Dendritic cell treated with granulocyte-macrophage colony-stimulating factor and Interleukin-4, amounts not matched to agents 40 ng/mL and 50 ng/mL, for 4 days (primary cell): Measurements from ENCODE around the gene EHMT1.
A peak's percentile ranks its signal among the peaks of the same experiment; 100 is the strongest.

Experiments
- H3K27ac Mint-ChIP-seq: one replicate; pipeline ENCODE4 v1.8.0; 2022; ENCODE audit warnings: mild to moderate bottlenecking, mixed read lengths
- H3K27me3 Mint-ChIP-seq: one replicate; pipeline ENCODE4 v1.8.0; 2022; ENCODE audit warnings: mild to moderate bottlenecking, mixed read lengths
- H3K36me3 Mint-ChIP-seq: one replicate; pipeline ENCODE4 v1.8.0; 2022; ENCODE audit warnings: low read depth, mixed read lengths
- H3K4me1 Mint-ChIP-seq: one replicate; pipeline ENCODE4 v1.8.0; 2022; ENCODE audit warnings: low read depth, mixed read lengths
- H3K4me3 Mint-ChIP-seq: one replicate; pipeline ENCODE4 v1.8.0; 2022; ENCODE audit warnings: mild to moderate bottlenecking, moderate library complexity, mixed read lengths
- H3K9me3 Mint-ChIP-seq: one replicate; pipeline ENCODE4 v1.8.0; 2022; ENCODE audit warnings: mixed read lengths
- intact Hi-C: fragments of 100-400 bp; cut with micrococcal nuclease; formaldehyde crosslinking; loops from one replicate; pipeline ENCODE4 v1.15.0; 2022

Gene EHMT1

GRCh38 chr9:137603879-137604278 is 14.9 kb upstream of the EHMT1 start:
- H3K4me3 Mint-ChIP-seq = peak overlapping the region; percentile 56
- H3K27ac Mint-ChIP-seq = peak overlapping the region; percentile 90
- H3K4me1 Mint-ChIP-seq = peaks cover 56% of the 10 kb centered on the region
- no peaks in the 10 kb centered on the region for H3K9me3 Mint-ChIP-seq
- H3K27me3 Mint-ChIP-seq = no peaks in the 10 kb centered on the region
- H3K36me3 Mint-ChIP-seq = peaks cover 3% of the 10 kb centered on the region
- intact Hi-C loops = no loop called here

GRCh38 chr9:137604345-137605086 is 14.3 kb upstream of the EHMT1 start:
- Mint-ChIP-seq H3K4me3 (peak overlapping the region; percentile 56), H3K4me1 (peaks cover 62% of the 10 kb centered on the region), H3K27me3 (no peaks in the 10 kb centered on the region), H3K9me3 (no peaks in the 10 kb centered on the region), H3K36me3 (peaks cover 9% of the 10 kb centered on the region), H3K27ac (peak overlapping the region; percentile 90)
- intact Hi-C loops = loop anchor here (1.0 kb wide), 1 partner anchor 14 kb away; the partner anchor contains the start of gene ZMYND19

GRCh38 chr9:137605121-137606004 is 13.4 kb upstream of the EHMT1 start, which contains the start of gene ARRDC1:
ARRDC1 (plus strand) TSS chr9:137605686; CDS start chr9:137605718, 32 bp downstream.
- Mint-ChIP-seq H3K36me3 (peaks cover 18% of the 10 kb centered on the region), H3K4me3 (peak within 1 kb of the TSS; percentile 73), H3K4me1 (peaks cover 65% of the 10 kb centered on the region), H3K9me3 (no peaks in the 10 kb centered on the region), H3K27me3 (no peaks in the 10 kb centered on the region), H3K27ac (peak within 1 kb of the TSS; percentile 90)
- intact Hi-C loops = loop anchor here (1.0 kb wide), 1 partner anchor 15 kb away; the partner anchor contains the start of gene ZMYND19

GRCh38 chr9:137606005-137606621 is 12.7 kb upstream of the EHMT1 start:
- intact Hi-C loops = no loop called here
- Mint-ChIP-seq H3K27ac (peak overlapping the region; percentile 70), H3K36me3 (peaks cover 19% of the 10 kb centered on the region), H3K27me3 (no peaks in the 10 kb centered on the region), H3K4me3 (peak overlapping the region; percentile 73), H3K4me1 (peaks cover 69% of the 10 kb centered on the region), H3K9me3 (no peaks in the 10 kb centered on the region)

- H3K4me3 Mint-ChIP-seq = peak overlapping the region; percentile 73
- intact Hi-C loops = no loop called here
- no peaks in the 10 kb centered on the region for H3K27me3 Mint-ChIP-seq
- peaks cover 19% of the 10 kb centered on the region for H3K36me3 Mint-ChIP-seq
- no peaks in the 10 kb centered on the region for H3K9me3 Mint-ChIP-seq
- H3K27ac Mint-ChIP-seq = peak overlapping the region; percentile 70
- H3K4me1 Mint-ChIP-seq = peaks cover 73% of the 10 kb centered on the region
Observed at GRCh38 chr9:137606734-137607138, 12.1 kb upstream of the EHMT1 start.

GRCh38 chr9:137607141-137607857 is 11.5 kb upstream of the EHMT1 start:
- Mint-ChIP-seq H3K36me3 (peaks cover 19% of the 10 kb centered on the region), H3K4me1 (peaks cover 73% of the 10 kb centered on the region), H3K4me3 (peak overlapping the region; percentile 73), H3K27ac (peak overlapping the region; percentile 70), H3K27me3 (no peaks in the 10 kb centered on the region), H3K9me3 (no peaks in the 10 kb centered on the region)
- intact Hi-C loops = no loop called here

GRCh38 chr9:137610944-137611343 is 7.9 kb upstream of the EHMT1 start:
- Mint-ChIP-seq H3K9me3 (no peaks in the 10 kb centered on the region), H3K27ac (peak overlapping the region; percentile 63), H3K36me3 (peaks cover 54% of the 10 kb centered on the region), H3K4me3 (peak overlapping the region; percentile 20), H3K4me1 (peaks cover 70% of the 10 kb centered on the region), H3K27me3 (no peaks in the 10 kb centered on the region)
- intact Hi-C loops = no loop called here

- Mint-ChIP-seq H3K27ac (peak overlapping the region; percentile 63), H3K4me3 (peak overlapping the region; percentile 50), H3K27me3 (no peaks in the 10 kb centered on the region), H3K36me3 (peaks cover 63% of the 10 kb centered on the region), H3K9me3 (no peaks in the 10 kb centered on the region), H3K4me1 (peaks cover 70% of the 10 kb centered on the region)
- intact Hi-C loops = no loop called here
Observed at GRCh38 chr9:137611623-137612609, 6.9 kb upstream of the EHMT1 start.

GRCh38 chr9:137612741-137613142 is 6.1 kb upstream of the EHMT1 start:
- peaks cover 70% of the 10 kb centered on the region for H3K36me3 Mint-ChIP-seq
- H3K4me3 Mint-ChIP-seq = no peak overlapping the region
- no peaks in the 10 kb centered on the region for H3K27me3 Mint-ChIP-seq
- H3K27ac Mint-ChIP-seq = peak overlapping the region; percentile 63
- intact Hi-C loops = no loop called here
- H3K4me1 Mint-ChIP-seq = peaks cover 70% of the 10 kb centered on the region
- H3K9me3 Mint-ChIP-seq = no peaks in the 10 kb centered on the region

GRCh38 chr9:137613259-137613658 is 5.5 kb upstream of the EHMT1 start:
- H3K27ac Mint-ChIP-seq = peak overlapping the region; percentile 63

GRCh38 chr9:137613738-137614523 is 4.9 kb upstream of the EHMT1 start:
- no peak overlapping the region for H3K27ac Mint-ChIP-seq

More at GRCh38 chr9:137613259-137613658, 5.5 kb upstream of the EHMT1 start:
- H3K9me3 Mint-ChIP-seq = no peaks in the 10 kb centered on the region
- intact Hi-C loops = no loop called here
- H3K4me1 Mint-ChIP-seq = peaks cover 70% of the 10 kb centered on the region
- no peak overlapping the region for H3K4me3 Mint-ChIP-seq
- H3K27me3 Mint-ChIP-seq = no peaks in the 10 kb centered on the region
- H3K36me3 Mint-ChIP-seq = peaks cover 76% of the 10 kb centered on the region

More at GRCh38 chr9:137613738-137614523, 4.9 kb upstream of the EHMT1 start:
- H3K4me3 Mint-ChIP-seq = no peak overlapping the region
- intact Hi-C loops = no loop called here
- peaks cover 75% of the 10 kb centered on the region for H3K36me3 Mint-ChIP-seq
- no peaks in the 10 kb centered on the region for H3K9me3 Mint-ChIP-seq
- H3K27me3 Mint-ChIP-seq = no peaks in the 10 kb centered on the region
- H3K4me1 Mint-ChIP-seq = peaks cover 64% of the 10 kb centered on the region
